Omental fat pad (tissue), 4 donors: Measurements from ENCODE around the gene AKR1A1. TPM values are rescaled to one million over a fixed set of nuclear protein-coding genes. Genes with fewer than 3 reads are reported as not detected.
"Not testable (repeated sequence)": the region's sequence is repeated elsewhere in the genome, so short reads cannot be mapped to it uniquely, and the experiment has no call there.

Experiments used
- ATAC-seq: fragments of 150-250 bp; one replicate; pipeline ENCODE4 v1.9.1; 2016; ENCODE audit warnings: mild to moderate bottlenecking, moderate library complexity; ENCODE audit not compliant: low FRiP score
- DNase-seq: peaks from one replicate; pipeline ENCODE4 v3.0.0-alpha.2; 2019; ENCODE audit warnings: low spot score
- total RNA-seq, 4 donors: library from RNA; depleted of rRNA; stranded (reverse); fragments of >200 nt; gene quantifications; one replicate each; pipeline ENCODE4 v1.1.0, GENCODE V29; 2016
- TF ChIP-seq, protein P1 (sequence below), 3 donors: fragments of 450-650 bp; IDR thresholded peaks; one replicate each; pipeline ENCODE4 v1.5.1; 2016 to 2017; ENCODE audit warnings: antibody characterized with exemption in 3 of 3, mild to moderate bottlenecking in 3 of 3, moderate library complexity in 2 of 3

The AKR1A1 gene
- total RNA-seq, 4 donors from 2014 or later = 76.6 to 114 (median 86.2) TPM

DNA sequence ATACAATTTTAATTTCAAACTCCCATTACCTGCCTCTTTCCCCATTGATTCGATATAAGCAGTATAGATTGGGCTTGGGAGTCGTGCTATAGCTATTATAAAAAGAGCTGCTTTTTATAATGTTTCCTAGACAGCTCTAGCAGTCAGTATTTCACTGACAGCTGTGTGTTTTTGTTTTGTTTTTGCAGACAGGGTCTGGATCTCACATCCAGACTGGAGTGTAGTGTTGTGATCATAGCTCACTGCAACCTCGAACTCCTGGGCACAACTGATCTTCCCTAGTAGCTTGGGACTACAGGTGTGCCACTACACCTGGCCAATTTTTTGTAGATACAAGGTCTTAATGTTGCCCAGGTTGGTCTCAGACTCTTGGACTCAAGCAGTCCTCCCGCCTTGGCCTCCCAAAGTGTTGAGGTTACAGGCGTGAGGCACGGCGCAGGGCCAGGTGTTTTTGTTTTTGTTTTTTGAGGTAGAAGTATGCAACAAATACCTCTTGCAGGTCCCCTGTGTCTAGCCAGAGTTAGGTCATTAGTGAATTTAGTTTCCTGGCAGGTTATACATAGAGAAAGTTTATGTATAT, 35.0 kb downstream of the AKR1A1 start:
- DNase-seq = no peak
- no peak for ATAC-seq

GRCh38 chr1:45586769-45587168, 36.1 kb downstream of the AKR1A1 start:
- no peak for ATAC-seq
- TF ChIP-seq, protein P1, sequence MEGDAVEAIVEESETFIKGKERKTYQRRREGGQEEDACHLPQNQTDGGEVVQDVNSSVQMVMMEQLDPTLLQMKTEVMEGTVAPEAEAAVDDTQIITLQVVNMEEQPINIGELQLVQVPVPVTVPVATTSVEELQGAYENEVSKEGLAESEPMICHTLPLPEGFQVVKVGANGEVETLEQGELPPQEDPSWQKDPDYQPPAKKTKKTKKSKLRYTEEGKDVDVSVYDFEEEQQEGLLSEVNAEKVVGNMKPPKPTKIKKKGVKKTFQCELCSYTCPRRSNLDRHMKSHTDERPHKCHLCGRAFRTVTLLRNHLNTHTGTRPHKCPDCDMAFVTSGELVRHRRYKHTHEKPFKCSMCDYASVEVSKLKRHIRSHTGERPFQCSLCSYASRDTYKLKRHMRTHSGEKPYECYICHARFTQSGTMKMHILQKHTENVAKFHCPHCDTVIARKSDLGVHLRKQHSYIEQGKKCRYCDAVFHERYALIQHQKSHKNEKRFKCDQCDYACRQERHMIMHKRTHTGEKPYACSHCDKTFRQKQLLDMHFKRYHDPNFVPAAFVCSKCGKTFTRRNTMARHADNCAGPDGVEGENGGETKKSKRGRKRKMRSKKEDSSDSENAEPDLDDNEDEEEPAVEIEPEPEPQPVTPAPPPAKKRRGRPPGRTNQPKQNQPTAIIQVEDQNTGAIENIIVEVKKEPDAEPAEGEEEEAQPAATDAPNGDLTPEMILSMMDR (IDR thresholded peaks at IDR 0.05) = no peak
- DNase-seq = no peak

More for the DNA sequence above, 35.0 kb downstream of the AKR1A1 start:
- TF ChIP-seq, protein P1 (IDR thresholded peaks at IDR 0.05) = no peak

DNA sequence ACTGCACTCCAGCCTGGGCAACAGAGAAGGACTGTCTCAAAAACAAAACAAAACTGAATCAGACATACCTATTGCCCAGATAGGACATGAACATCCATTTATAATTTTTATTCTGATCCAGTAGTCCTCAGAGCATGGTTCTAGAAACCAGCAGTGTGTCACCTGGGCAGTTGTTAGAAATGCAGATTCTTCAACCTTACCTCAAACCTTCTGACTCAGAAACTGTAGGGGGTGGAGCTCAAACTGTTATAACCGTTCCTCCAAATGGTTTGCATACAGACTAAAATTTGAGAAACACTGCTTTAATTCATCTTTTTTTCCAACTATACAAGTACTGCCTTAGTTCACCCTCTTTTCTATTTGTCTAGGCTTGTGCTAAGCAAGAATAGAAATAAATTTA, 39.2 kb downstream of the AKR1A1 start:
- ATAC-seq = no peak
- DNase-seq = no peak
- TF ChIP-seq, protein P1 (IDR thresholded peaks at IDR 0.05) = no peak

DNA sequence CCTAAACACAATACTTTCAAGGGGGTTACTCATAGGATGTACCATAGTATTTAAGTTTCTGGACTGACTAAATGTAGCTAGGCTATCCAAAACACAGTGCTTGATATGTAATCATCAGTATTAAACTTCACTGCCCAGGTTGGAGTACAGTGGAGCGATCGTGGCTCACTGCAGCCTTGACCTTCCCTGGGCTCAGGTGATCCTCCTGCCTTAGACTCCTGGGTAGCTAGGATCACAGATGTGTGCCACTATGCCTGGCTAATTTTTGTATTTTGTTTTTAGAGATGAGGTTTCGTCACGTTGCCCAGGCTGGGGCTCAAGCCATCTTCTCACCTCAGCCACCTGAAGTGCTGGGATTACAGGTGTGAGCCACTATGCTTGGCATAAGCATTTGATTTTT, 43.8 kb downstream of the AKR1A1 start:
- DNase-seq (no peak), ATAC-seq (no peak)
- TF ChIP-seq, protein P1 (IDR thresholded peaks at IDR 0.05) = no peak

- not testable (repeated sequence) for ATAC-seq, DNase-seq
Observed at GRCh38 chr1:45596765-45597164, 46.1 kb downstream of the AKR1A1 start.

- DNase-seq (no peak), ATAC-seq (no peak)
- TF ChIP-seq, protein P1 (IDR thresholded peaks at IDR 0.05) = no peak
Observed at GRCh38 chr1:45604239-45604638, 53.6 kb downstream of the AKR1A1 start.

- DNase-seq = no peak
- TF ChIP-seq, protein P1 (IDR thresholded peaks at IDR 0.05) = no peak
- ATAC-seq = no peak
Observed at GRCh38 chr1:45607404-45608074, 56.9 kb downstream of the AKR1A1 start.
